ENCODE results near the gene HUNK.

Gene HUNK

GRCh38 chr21:31972622-31973021 lies 99.8 kb downstream of the HUNK start:
- Histone ChIP-seq H3K27me3 (replicated peaks; ENCODE audit: insufficient read depth, low read length) (no peaks in the 10 kb centered on the region), H2AFZ (ENCODE audit: low read length) (no peak overlapping the region), H3F3A (ENCODE audit: insufficient read depth, low read length) (no peaks in the 10 kb centered on the region), H3K36me3 (replicated peaks; ENCODE audit: insufficient read depth, low read length) (no peaks in the 10 kb centered on the region), H3K4me1 (ENCODE audit: low read length) (no peaks in the 10 kb centered on the region), H3K9me2 (replicated peaks; ENCODE audit: insufficient read depth, low read length) (no peaks in the 10 kb centered on the region), H3K27ac (ENCODE audit: low read length) (no peak overlapping the region), H3K9ac (ENCODE audit: low read length) (no peak overlapping the region), H3K4me3 (ENCODE audit: low read length) (no peak overlapping the region), H3K9me3 (replicated peaks; ENCODE audit: insufficient read depth, low read length) (no peaks in the 10 kb centered on the region), H3K4me2 (ENCODE audit: low read depth, low read length) (no peak overlapping the region), H4K20me1 (ENCODE audit: insufficient read depth, low read length) (no peaks in the 10 kb centered on the region), H3K79me2 (ENCODE audit: low read length) (no peaks in the 10 kb centered on the region)
- DNase-seq = no peak
- TF ChIP-seq EZH2phosphoT487 (IDR thresholded peaks at IDR 0.05; ENCODE audit: low read length) (no peak), EZH2 (optimal IDR thresholded peaks at IDR 0.05; ENCODE audit: low read depth, low read length) (no peak)
- TF ChIP-seq, protein P1, sequence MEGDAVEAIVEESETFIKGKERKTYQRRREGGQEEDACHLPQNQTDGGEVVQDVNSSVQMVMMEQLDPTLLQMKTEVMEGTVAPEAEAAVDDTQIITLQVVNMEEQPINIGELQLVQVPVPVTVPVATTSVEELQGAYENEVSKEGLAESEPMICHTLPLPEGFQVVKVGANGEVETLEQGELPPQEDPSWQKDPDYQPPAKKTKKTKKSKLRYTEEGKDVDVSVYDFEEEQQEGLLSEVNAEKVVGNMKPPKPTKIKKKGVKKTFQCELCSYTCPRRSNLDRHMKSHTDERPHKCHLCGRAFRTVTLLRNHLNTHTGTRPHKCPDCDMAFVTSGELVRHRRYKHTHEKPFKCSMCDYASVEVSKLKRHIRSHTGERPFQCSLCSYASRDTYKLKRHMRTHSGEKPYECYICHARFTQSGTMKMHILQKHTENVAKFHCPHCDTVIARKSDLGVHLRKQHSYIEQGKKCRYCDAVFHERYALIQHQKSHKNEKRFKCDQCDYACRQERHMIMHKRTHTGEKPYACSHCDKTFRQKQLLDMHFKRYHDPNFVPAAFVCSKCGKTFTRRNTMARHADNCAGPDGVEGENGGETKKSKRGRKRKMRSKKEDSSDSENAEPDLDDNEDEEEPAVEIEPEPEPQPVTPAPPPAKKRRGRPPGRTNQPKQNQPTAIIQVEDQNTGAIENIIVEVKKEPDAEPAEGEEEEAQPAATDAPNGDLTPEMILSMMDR (IDR thresholded peaks at IDR 0.05; ENCODE audit: low read length) = no peak

- no peak for DNase-seq
- no peaks in the 10 kb centered on the region for H3K4me1 ChIP-seq (ENCODE audit: low read length)
- no peaks in the 10 kb centered on the region for H4K20me1 ChIP-seq (ENCODE audit: insufficient read depth, low read length)
- no peaks in the 10 kb centered on the region for H3K27me3 ChIP-seq (replicated peaks; ENCODE audit: insufficient read depth, low read length)
- H3F3A ChIP-seq (ENCODE audit: insufficient read depth, low read length) = no peaks in the 10 kb centered on the region
- no peak for TF ChIP-seq EZH2phosphoT487 (IDR thresholded peaks at IDR 0.05; ENCODE audit: low read length)
- TF ChIP-seq EZH2 (optimal IDR thresholded peaks at IDR 0.05; ENCODE audit: low read depth, low read length) = no peak
- TF ChIP-seq, protein P1 (IDR thresholded peaks at IDR 0.05; ENCODE audit: low read length) = no peak
- no peaks in the 10 kb centered on the region for H3K9me3 ChIP-seq (replicated peaks; ENCODE audit: insufficient read depth, low read length)
- H3K9ac ChIP-seq (ENCODE audit: low read length) = no peak overlapping the region
- H3K9me2 ChIP-seq (replicated peaks; ENCODE audit: insufficient read depth, low read length) = no peaks in the 10 kb centered on the region
- no peak overlapping the region for H3K4me2 ChIP-seq (ENCODE audit: low read depth, low read length)
- H3K36me3 ChIP-seq (replicated peaks; ENCODE audit: insufficient read depth, low read length) = no peaks in the 10 kb centered on the region
- H3K4me3 ChIP-seq (ENCODE audit: low read length) = no peak overlapping the region
- H3K27ac ChIP-seq (ENCODE audit: low read length) = no peak overlapping the region
- H3K79me2 ChIP-seq (ENCODE audit: low read length) = no peaks in the 10 kb centered on the region
- H2AFZ ChIP-seq (ENCODE audit: low read length) = no peak overlapping the region
Measured at GRCh38 chr21:31973402-31973944, 100.7 kb downstream of the HUNK start.

DNA sequence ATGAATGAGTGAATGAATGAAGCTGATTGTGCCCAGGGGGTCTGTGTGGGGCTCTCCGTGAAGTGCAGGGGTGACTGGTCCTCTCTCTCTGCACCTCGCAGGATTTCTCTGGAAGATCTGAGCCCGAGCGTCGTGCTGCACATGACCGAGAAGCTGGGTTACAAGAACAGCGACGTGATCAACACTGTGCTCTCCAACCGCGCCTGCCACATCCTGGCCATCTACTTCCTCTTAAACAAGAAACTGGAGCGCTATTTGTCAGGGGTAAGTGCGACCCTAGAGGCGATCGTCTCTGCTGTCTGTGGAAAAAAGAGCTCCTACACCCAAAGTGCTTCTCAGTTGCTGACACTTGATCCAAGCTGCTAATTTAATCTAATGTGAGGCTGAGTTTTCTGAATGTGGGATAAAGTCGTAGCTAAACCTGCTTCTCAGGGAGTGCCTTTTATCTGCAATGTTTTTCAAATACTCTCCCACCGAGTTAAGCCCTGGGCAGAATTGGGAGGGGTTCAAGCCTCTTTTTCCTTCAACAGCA lies 101.7 kb downstream of the HUNK start:
- H3F3A ChIP-seq (ENCODE audit: insufficient read depth, low read length) = no peaks in the 10 kb centered on the region
- H3K9me3 ChIP-seq (replicated peaks; ENCODE audit: insufficient read depth, low read length) = no peaks in the 10 kb centered on the region
- no peak overlapping the region for H3K27ac ChIP-seq (ENCODE audit: low read length)
- H3K27me3 ChIP-seq (replicated peaks; ENCODE audit: insufficient read depth, low read length) = no peaks in the 10 kb centered on the region
- no peak overlapping the region for H3K9ac ChIP-seq (ENCODE audit: low read length)
- H3K4me2 ChIP-seq (ENCODE audit: low read depth, low read length) = no peak overlapping the region
- H3K36me3 ChIP-seq (replicated peaks; ENCODE audit: insufficient read depth, low read length) = no peaks in the 10 kb centered on the region
- no peaks in the 10 kb centered on the region for H4K20me1 ChIP-seq (ENCODE audit: insufficient read depth, low read length)
- H3K4me1 ChIP-seq (ENCODE audit: low read length) = no peaks in the 10 kb centered on the region
- H3K79me2 ChIP-seq (ENCODE audit: low read length) = no peaks in the 10 kb centered on the region
- H3K9me2 ChIP-seq (replicated peaks; ENCODE audit: insufficient read depth, low read length) = no peaks in the 10 kb centered on the region
- H2AFZ ChIP-seq (ENCODE audit: low read length) = no peak overlapping the region
- H3K4me3 ChIP-seq (ENCODE audit: low read length) = no peak overlapping the region
- DNase-seq = no peak
- TF ChIP-seq EZH2 (optimal IDR thresholded peaks at IDR 0.05; ENCODE audit: low read depth, low read length) (no peak), EZH2phosphoT487 (IDR thresholded peaks at IDR 0.05; ENCODE audit: low read length) (no peak)
- TF ChIP-seq, protein P1 (IDR thresholded peaks at IDR 0.05; ENCODE audit: low read length) = no peak

Measured in MM.1S (cell line).